ENCODE data around the gene KRTAP10-3. TPM values are rescaled to one million over a fixed set of nuclear protein-coding genes. Genes with fewer than 3 reads are reported as not detected.
"Not testable (repeated sequence)": the region's sequence is repeated elsewhere in the genome, so short reads cannot be mapped to it uniquely, and the experiment has no call there.

The KRTAP10-3 gene
- total RNA-seq, 2 experiments from 2014 or later = not detected

DNA sequence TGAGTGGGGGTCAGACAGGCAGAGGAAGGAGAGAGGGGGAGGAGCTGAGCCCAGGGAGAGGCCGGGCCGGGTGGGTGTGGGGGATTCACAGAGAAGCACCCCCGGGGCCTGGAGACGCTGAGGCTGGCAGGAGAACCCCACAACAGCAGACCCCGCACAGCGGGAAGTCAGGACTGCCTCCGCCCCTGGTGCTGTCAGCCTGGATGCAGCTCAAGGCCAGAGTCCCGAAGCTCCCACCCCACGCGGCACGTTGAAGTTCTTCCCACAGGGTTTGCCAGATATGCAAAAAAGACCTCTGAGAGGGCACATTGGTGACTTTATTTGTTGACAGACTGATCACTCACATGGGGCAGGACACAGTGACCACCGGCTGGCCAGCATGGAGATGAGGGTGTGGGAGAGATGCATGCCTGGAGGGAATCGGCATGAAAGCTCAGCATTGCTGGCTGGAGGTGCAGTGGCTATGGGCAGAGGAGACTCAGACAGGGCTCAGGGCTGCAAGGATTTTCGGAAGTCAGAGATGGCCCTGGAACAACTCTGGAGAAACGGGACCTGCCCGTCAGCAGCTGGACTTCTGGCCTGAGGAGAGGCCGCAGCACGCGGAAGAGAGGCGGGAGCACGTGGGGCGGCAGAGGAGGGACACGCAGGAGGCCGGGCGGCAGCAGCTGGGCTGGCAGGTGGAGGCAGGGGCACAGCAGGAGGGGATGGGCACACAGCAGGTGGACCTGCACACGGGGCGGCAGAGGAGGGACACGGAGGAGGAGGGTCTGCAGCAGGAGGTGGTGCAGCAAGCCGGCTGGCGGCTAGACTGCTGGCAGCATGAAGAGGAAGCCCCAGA, 885 bp downstream of the KRTAP10-3 start:
- POLR2A ChIA-PET = no interaction called here
- CTCF ChIA-PET = interaction anchor here (0.8 kb wide), 1 partner anchor 10 kb away, joined by 3 read pairs; no protein-coding TSS in a partner anchor
- peaks cover 18% of the 10 kb centered on the region for H3K27me3 Mint-ChIP-seq
- no peak overlapping the region for H3K27ac Mint-ChIP-seq
- H3K4me3 Mint-ChIP-seq = no peak overlapping the region
- no peak for DNase-seq
- peaks cover 11% of the 10 kb centered on the region for H3K9me3 Mint-ChIP-seq
- H3K4me1 Mint-ChIP-seq = no peaks in the 10 kb centered on the region
- peaks cover 2% of the 10 kb centered on the region for H3K36me3 Mint-ChIP-seq (ENCODE audit: low read depth)

DNA sequence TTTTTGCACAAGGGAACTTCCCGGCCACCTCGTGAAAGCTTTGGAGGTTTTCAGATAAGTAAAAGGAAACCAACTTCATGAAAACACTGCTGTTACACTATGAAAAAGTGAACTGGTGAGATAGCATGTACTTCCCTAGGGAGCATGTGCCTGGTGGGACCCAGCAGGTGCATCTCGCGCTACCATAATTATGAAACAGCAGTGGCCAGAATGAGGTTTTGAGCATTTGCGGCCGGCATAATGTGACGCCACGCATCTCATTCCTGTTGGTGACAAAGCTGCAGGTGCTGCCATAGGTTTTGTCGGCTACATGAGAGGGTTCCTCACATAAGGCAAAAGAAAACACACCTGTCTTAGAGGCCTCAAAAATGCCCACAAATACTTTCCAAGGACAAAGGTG, 1.7 kb downstream of the KRTAP10-3 start:
- no peak for DNase-seq
- Mint-ChIP-seq H3K4me1 (no peaks in the 10 kb centered on the region), H3K36me3 (ENCODE audit: low read depth) (no peaks in the 10 kb centered on the region), H3K4me3 (no peak overlapping the region), H3K27ac (no peak overlapping the region), H3K27me3 (peaks cover 14% of the 10 kb centered on the region), H3K9me3 (peaks cover 3% of the 10 kb centered on the region)
- CTCF ChIA-PET = interaction anchor here (0.8 kb wide), 1 partner anchor 10 kb away, joined by 3 read pairs; no protein-coding TSS in a partner anchor
- POLR2A ChIA-PET = no interaction called here

DNA sequence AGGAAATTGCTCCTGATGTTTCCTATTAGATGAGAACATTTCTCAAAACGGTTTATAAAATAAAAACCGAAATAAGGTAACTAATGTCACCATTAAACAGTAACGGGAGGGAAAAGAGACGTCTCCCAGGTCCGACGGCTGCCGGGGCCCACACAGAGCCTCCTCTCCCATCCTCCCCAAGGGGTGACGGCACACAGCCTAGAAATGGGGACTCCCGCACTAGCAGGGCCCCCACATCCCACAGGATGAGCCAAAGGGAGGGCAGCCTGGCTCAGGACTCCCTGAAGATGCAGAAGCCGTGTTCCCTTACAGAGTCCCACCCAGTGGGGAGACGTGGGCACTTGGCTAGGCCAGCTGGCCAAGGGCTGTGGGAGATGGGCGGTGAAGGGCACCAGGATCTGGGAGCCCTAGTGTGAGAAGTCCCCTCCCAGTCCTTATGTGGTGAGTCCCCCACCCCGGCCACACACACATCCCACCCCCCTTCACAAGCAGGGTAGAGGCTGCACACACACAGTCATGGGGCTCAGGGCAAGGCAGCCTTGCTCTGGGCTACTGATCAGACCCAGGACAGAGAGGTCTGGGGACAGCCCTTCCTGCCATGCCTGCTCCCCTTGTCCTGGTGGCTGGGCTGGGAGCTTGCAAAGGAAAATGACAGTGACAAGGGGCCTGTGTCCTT, 3.3 kb downstream of the KRTAP10-3 start:
- no peak overlapping the region for H3K4me3 Mint-ChIP-seq
- ChIA-PET POLR2A (interaction anchor here (1.2 kb wide), 1 partner anchor 64 kb away, joined by 4 read pairs; no protein-coding TSS in a partner anchor), CTCF (no interaction called here)
- DNase-seq = peak; percentile 12
- H3K9me3 Mint-ChIP-seq = no peaks in the 10 kb centered on the region
- no peaks in the 10 kb centered on the region for H3K36me3 Mint-ChIP-seq (ENCODE audit: low read depth)
- H3K27ac Mint-ChIP-seq = no peak overlapping the region
- H3K27me3 Mint-ChIP-seq = peaks cover 5% of the 10 kb centered on the region
- H3K4me1 Mint-ChIP-seq = no peaks in the 10 kb centered on the region

DNA sequence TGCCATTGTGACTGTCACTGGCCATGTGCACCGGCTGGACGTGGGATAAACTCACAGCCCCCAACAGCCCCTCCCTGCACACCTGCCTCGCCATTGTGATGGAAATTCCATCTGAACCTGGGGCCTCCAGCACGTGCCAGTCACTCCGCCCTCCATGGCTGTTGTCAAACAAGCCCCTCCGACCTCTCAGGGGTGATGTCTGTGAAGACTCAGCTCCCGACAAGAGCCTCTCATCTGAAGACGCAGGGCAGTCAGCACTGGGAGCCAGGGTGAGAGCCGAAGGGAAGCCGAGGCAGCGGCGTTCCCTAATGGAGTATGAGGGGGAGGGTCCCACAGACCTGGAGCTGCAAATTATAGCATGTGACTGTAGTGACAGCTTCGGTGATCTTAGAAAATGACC, 5.9 kb downstream of the KRTAP10-3 start:
- peaks cover 2% of the 10 kb centered on the region for H3K36me3 Mint-ChIP-seq (ENCODE audit: low read depth)
- H3K9me3 Mint-ChIP-seq = peaks cover under 1% of the 10 kb centered on the region
- ChIA-PET CTCF (no interaction called here), POLR2A (no interaction called here)
- H3K4me1 Mint-ChIP-seq = peaks cover 11% of the 10 kb centered on the region
- no peaks in the 10 kb centered on the region for H3K27me3 Mint-ChIP-seq
- no peak overlapping the region for H3K4me3 Mint-ChIP-seq
- H3K27ac Mint-ChIP-seq = no peak overlapping the region
- DNase-seq = no peak

DNA sequence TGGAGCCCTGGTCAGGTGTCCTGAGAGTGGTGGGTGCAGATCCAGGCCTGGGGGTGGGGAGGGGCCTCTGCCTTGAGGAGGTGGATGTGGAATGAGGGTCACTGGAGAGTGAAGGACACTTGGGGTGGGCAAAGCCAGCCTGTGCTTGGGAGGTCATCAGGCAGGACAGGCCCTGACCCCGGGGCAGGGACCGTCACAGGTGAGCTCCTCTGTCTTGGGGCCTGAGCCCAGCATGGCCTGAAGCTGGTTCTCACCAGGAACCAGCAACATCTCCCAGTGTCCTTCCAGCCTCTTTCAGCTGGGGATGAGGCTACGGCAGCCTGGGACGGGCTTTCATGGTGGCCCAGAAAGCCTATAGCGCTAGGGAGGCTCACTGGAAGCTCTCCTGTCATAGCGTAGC, 6.5 kb downstream of the KRTAP10-3 start:
- DNase-seq = no peak
- Mint-ChIP-seq H3K27ac (no peak overlapping the region), H3K4me3 (no peak overlapping the region), H3K36me3 (ENCODE audit: low read depth) (peaks cover 8% of the 10 kb centered on the region), H3K4me1 (peaks cover 16% of the 10 kb centered on the region), H3K9me3 (peaks cover 6% of the 10 kb centered on the region), H3K27me3 (no peaks in the 10 kb centered on the region)
- ChIA-PET POLR2A (no interaction called here), CTCF (no interaction called here)

DNA sequence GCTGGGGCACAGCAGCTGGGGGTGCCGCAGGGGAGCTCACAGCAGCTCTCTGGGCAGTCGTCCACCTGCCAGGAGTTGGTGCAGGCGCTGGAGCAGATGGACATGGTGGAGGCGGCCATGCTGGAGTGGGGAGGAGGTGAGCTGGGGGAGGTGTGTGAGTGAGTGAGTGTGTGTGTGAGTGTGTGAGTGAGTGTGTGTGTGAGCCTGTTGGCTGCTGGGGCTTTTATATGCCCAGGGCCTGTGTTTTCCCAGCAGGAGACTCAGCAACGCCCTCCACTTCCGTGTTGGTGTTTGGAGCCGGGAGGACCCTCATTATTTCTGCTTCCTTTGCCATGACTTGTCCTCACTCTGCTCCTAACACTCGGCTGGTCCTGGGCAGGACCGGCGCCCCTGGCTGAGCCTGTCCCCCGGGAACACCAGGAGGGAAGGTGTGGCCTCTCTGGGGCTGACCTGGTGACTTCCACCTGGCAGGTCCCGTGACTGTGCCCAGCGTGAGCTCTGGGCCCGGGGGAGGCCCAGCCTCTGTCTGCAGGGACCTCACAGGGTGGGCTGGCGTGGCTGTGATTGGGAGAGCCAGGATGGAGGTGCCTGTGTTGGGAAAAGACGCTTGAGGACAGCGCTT, 7.1 kb downstream of the KRTAP10-3 start, which contains the start of gene KRTAP10-2:
TSS of gene KRTAP10-2 (minus strand) at position 166 of the 622 bp plus-strand sequence. CDS start at position 119, 47 bp downstream.
- Mint-ChIP-seq H3K9me3 (peaks cover 12% of the 10 kb centered on the region), H3K27ac (no peak within 1 kb of the TSS), H3K4me3 (no peak within 1 kb of the TSS), H3K27me3 (no peaks in the 10 kb centered on the region), H3K36me3 (ENCODE audit: low read depth) (peaks cover 15% of the 10 kb centered on the region), H3K4me1 (peaks cover 20% of the 10 kb centered on the region)
- CTCF ChIA-PET = no interaction called here
- DNase-seq = no peak
- POLR2A ChIA-PET = interaction anchor here (0.6 kb wide), 1 partner anchor 17 kb away, joined by 3 read pairs; no protein-coding TSS in a partner anchor

DNA sequence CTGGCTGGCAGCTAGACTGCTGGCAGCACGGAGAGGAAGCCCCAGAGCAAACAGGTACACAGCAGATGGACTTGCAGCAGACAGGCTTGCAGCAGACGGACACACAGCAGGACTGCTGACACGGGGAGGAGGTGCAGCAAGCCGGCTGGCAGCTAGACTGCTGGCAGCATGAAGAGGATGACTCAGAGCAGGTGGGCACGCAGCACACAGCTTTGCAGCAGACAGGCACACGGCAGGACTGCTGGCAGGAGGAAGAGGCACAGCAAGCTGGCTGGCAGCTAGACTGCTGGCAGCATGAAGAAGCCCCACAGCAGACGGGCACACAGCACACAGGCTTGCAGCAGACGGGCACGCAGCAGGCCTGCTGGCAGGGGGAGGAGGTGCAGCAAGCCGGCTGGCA, 7.8 kb downstream of the KRTAP10-3 start:
- peaks cover 18% of the 10 kb centered on the region for H3K36me3 Mint-ChIP-seq (ENCODE audit: low read depth)
- ChIA-PET POLR2A (interaction anchor here (0.6 kb wide), 1 partner anchor 17 kb away, joined by 3 read pairs; no protein-coding TSS in a partner anchor), CTCF (no interaction called here)
- H3K4me3 Mint-ChIP-seq = no peak overlapping the region
- no peak for DNase-seq
- H3K27me3 Mint-ChIP-seq = no peaks in the 10 kb centered on the region
- peaks cover 20% of the 10 kb centered on the region for H3K4me1 Mint-ChIP-seq
- H3K27ac Mint-ChIP-seq = no peak overlapping the region
- peaks cover 13% of the 10 kb centered on the region for H3K9me3 Mint-ChIP-seq

DNA sequence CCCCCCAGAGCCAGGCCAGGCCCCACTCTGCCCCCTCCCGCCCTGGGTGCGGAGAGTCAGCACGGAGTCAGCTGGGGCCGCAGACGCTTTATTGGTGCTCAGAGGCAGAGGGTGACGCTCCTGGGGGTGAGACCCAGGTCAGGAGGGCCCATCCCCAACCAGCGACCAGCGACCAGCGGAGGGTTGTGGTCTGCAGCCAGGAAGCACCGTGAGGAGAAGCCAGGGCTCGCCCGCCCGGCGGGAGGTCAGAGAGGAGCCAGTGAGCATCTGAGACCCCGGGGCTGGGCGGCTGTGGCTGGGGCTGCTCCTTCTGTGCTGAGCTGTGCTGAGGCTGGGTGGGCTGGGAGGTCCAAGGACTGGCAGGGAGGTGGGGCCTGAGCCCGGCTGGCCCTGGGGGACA, 8.3 kb downstream of the KRTAP10-3 start:
- DNase-seq = peak; percentile 15
- H3K27me3 Mint-ChIP-seq, H3K4me3 Mint-ChIP-seq, POLR2A ChIA-PET, H3K27ac Mint-ChIP-seq: not testable (repeated sequence)
- H3K9me3 Mint-ChIP-seq = peaks cover 18% of the 10 kb centered on the region
- CTCF ChIA-PET = interaction anchor here (1.1 kb wide), 1 partner anchor 40 kb away, joined by 3 read pairs; no protein-coding TSS in a partner anchor
- peaks cover 20% of the 10 kb centered on the region for H3K4me1 Mint-ChIP-seq
- peaks cover 22% of the 10 kb centered on the region for H3K36me3 Mint-ChIP-seq (ENCODE audit: low read depth)

DNA sequence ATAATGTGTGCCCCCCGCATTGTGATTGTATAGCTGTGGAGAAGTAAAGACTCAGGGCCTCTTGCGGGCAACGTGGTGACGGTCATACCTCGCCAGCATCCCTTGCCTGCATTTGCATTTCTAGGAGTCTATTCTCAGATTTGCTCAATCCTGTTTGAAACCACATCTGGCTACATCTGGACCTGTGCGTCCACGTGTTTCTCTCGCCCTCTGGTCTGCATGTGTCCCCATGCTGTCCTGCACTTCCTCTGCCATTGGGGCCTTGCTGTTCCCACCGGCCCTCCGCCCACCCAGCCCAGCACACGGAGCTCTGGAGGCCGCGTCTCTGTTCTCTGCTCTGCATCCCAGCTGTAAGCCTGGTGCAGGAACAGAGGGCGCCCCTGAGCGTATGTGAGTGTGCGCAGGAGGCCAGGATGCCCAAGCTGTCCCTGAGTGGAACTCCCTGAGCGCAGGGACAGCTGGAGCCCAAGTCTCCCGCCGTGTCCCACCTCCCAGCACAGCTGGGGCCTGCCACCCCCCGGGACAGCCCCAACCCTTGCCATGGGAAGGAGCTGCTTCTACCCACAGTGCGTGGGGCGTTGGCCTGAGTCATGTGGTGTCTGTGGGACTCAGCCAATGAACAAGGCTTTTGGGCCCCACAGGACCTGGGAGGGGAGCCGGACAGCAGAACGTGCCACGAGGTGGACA, 8.9 kb downstream of the KRTAP10-3 start:
- no peak overlapping the region for H3K27ac Mint-ChIP-seq
- CTCF ChIA-PET = interaction anchor here (1.1 kb wide), 1 partner anchor 39 kb away, joined by 3 read pairs; no protein-coding TSS in a partner anchor
- H3K4me1 Mint-ChIP-seq = peaks cover 20% of the 10 kb centered on the region
- peak; percentile 13 for DNase-seq
- no peak overlapping the region for H3K4me3 Mint-ChIP-seq
- peaks cover 22% of the 10 kb centered on the region for H3K36me3 Mint-ChIP-seq (ENCODE audit: low read depth)
- POLR2A ChIA-PET = interaction anchor here (0.7 kb wide), 1 partner anchor 69 kb away, joined by 3 read pairs; no protein-coding TSS in a partner anchor
- peaks cover 18% of the 10 kb centered on the region for H3K9me3 Mint-ChIP-seq
- H3K27me3 Mint-ChIP-seq = peaks cover 2% of the 10 kb centered on the region

DNA sequence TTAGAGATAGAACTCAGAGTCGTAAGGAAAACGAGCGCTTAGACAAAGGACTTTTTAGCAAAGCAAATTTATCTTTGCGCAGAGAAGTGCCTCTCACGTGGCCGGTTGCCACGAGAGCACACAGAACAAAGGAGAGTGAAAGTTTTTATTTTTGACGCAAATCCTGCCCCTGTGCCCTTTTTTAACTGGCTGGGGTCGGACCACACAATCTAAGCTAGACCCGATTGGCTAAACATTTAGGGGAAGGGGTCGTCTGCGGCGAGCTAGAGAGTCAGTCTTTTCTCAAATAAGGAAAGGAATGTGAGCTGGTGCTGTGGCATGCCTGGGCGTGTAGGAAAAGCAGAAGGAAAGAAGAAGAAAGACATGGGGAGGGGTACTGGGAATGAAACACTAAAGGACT, 9.7 kb downstream of the KRTAP10-3 start:
- H3K27ac Mint-ChIP-seq = no peak overlapping the region
- H3K4me3 Mint-ChIP-seq = no peak overlapping the region
- peaks cover 2% of the 10 kb centered on the region for H3K27me3 Mint-ChIP-seq
- peaks cover 18% of the 10 kb centered on the region for H3K9me3 Mint-ChIP-seq
- CTCF ChIA-PET = no interaction called here
- POLR2A ChIA-PET = interaction anchor here (0.7 kb wide), 1 partner anchor 70 kb away, joined by 3 read pairs; no protein-coding TSS in a partner anchor
- peaks cover 22% of the 10 kb centered on the region for H3K36me3 Mint-ChIP-seq (ENCODE audit: low read depth)
- peaks cover 20% of the 10 kb centered on the region for H3K4me1 Mint-ChIP-seq
- no peak for DNase-seq

DNA sequence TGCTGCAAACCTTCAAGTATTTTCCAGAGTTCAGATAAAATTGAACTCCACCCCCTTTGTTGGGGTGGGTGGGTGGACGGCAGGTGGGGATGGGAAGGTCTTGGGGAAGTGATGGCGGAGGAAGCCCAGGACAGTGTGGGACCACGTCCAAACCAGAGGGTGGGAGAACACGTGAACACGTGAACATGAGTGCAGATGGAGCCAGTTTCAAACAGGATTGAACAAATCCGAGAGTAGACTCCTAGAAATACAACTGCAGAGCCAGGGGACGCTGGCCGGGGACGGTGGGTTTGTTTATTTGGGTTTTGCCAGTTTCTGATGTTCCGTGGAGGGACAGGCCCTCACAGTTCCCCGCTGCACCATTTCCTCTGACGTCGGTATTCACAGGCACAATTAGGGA, 10.2 kb downstream of the KRTAP10-3 start:
- CTCF ChIA-PET = no interaction called here
- DNase-seq = no peak
- POLR2A ChIA-PET = interaction anchor here (1.4 to 1.7 kb wide), 3 partner anchors 71 to 253 kb away, joined by 4 to 8 read pairs (median 6); partner anchors contain the start of genes KRTAP12-3 and UBE2G2
- H3K36me3 Mint-ChIP-seq (ENCODE audit: low read depth) = peaks cover 22% of the 10 kb centered on the region
- H3K4me3 Mint-ChIP-seq = no peak overlapping the region
- peaks cover 20% of the 10 kb centered on the region for H3K4me1 Mint-ChIP-seq
- H3K27me3 Mint-ChIP-seq = peaks cover 2% of the 10 kb centered on the region
- H3K27ac Mint-ChIP-seq = no peak overlapping the region
- peaks cover 18% of the 10 kb centered on the region for H3K9me3 Mint-ChIP-seq

DNA sequence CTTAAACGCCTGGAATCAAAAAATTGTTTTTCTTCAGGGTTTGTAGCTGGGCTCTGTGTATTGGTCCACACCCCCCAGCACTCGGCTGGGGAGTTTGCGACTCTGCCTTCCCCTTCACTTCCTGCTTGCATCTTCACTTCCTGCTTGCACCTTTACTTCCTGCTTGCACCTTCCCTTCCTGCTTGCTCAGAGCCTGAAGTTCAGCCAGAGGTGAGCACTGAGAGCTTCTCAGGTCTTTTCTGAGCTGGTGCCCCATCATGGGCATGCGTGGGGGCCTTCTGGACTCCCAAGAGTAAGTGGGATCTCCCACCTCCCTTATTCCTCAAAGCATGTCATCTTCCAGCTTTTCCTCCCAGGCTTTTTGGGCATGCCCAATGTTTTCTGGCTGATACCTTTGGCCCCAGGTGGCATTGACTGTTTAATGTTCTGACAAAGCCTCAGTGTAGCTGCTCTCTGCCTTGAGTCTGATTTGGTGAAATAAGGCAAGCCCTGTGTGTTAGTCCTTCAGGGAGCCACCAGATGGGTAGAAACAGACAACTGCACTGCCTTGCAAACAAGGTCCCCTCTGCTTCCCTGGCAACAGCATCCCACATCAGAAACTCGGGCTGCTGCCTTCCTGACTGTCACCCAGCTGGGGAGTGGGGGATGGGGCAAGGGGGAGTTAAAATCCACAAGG, 10.8 kb downstream of the KRTAP10-3 start:
- DNase-seq = peak; percentile 53
- H3K36me3 Mint-ChIP-seq (ENCODE audit: low read depth) = peaks cover 22% of the 10 kb centered on the region
- POLR2A ChIA-PET = interaction anchor here (0.9 to 1.7 kb wide), 5 partner anchors 34 to 254 kb away, joined by 3 to 8 read pairs (median 4); partner anchors contain the start of genes KRTAP12-3 and UBE2G2

More for the DNA sequence above, 10.8 kb downstream of the KRTAP10-3 start:
- H3K4me1 Mint-ChIP-seq = peaks cover 20% of the 10 kb centered on the region
- CTCF ChIA-PET = interaction anchor here (0.9 to 1.1 kb wide), 2 partner anchors 10 to 37 kb away, joined by 3 to 4 read pairs; no protein-coding TSS in a partner anchor
- peaks cover 2% of the 10 kb centered on the region for H3K27me3 Mint-ChIP-seq
- peak overlapping the region; percentile 45 for H3K4me3 Mint-ChIP-seq
- H3K9me3 Mint-ChIP-seq = peaks cover 18% of the 10 kb centered on the region
- H3K27ac Mint-ChIP-seq = peak overlapping the region; percentile 46
